Cerebellar cortex (tissue), 1 donor: ENCODE data around the gene CSGALNACT2.

ENCODE experiments used
- DNase-seq: peaks from one replicate; pipeline ENCODE4 v3.0.0-alpha.2; 2015; ENCODE audit warnings: low spot score

Gene CSGALNACT2

GRCh38 chr10:43112608-43112961 lies 25.7 kb upstream of the CSGALNACT2 start:
- DNase-seq, result no peak

- DNase-seq, result no peak
Observed at GRCh38 chr10:43113201-43114087, 24.8 kb upstream of the CSGALNACT2 start.

DNA sequence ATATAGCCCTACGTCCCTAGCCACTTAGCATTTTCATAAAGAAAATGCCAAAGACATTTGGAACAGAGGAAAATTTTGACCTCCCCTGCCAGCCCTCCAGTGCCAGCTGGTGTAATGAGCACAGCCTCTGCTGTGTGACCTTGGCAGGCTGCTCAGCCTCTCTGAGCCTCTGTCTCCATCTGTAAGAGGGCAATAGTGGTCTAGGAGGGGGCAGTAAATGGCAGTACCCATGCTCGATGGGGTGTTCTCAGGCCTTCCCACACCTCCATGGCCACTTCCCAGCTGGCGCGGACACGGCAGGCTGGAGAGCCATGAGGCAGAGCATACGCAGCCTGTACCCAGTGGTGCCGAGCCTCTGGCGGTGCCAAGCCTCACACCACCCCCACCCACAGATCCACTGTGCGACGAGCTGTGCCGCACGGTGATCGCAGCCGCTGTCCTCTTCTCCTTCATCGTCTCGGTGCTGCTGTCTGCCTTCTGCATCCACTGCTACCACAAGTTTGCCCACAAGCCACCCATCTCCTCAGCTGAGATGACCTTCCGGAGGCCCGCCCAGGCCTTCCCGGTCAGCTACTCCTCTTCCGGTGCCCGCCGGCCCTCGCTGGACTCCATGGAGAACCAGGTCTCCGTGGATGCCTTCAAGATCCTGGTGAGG lies 24.0 kb upstream of the CSGALNACT2 start:
- DNase-seq, result no peak

DNA sequence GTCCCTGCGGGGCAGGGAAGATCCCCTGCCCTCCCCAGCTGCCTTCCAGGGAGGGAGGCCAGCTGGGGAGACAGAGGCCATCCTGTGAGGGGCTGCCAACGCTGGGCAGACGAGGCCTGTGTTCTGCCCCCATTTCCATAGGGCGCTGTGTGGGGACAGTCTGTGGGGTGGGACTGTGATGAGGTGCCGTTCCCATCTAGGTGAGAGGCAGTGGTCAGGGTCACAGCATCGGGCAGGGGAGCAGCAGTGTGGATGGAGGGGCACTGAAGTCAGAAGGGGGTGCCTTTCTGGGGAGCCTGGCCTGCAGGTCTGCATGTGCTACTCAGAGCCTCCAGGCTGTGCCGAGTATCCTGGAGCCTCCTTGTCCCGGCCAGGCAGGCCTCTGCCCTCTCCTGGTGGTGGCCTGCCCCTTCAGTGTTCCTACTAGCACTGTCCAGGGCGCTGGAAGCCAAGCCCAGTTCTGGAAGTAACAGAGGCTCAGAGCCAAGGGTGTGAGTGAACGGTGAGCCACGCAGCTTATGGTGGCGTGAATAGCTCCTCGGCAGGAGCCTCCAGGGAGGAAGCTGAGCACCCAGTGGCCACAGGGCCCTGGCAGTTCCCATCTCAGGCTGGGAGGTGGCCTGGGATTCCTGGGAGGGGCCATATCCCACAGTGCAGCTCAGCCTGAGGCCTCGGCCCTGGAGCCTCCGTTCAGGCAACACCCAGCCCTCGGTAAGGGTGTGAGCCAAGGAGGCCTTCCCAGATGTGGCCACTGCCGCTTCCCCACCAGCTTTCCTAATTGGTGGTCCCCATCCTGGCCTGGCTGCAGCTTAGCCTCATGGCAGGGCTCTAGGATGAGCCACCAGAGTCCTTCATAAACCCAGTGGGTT lies 23.3 kb upstream of the CSGALNACT2 start:
- DNase-seq, result no peak

- no peak for DNase-seq
Observed at GRCh38 chr10:43115881-43116595, 22.2 kb upstream of the CSGALNACT2 start.

DNA sequence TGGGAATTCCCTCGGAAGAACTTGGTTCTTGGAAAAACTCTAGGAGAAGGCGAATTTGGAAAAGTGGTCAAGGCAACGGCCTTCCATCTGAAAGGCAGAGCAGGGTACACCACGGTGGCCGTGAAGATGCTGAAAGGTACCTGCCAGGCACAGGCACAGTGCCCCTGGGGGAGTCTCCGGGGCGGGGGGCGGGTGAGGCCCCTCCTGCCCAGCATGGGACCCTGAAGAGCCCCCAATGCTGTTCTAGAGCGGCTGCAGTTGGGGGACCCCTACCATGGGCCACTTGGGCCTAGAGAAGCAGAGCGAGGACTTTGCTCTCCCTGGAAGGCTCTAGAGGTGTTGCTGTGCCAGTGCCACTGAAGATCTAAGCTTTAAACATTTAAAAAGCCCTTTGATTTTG lies 21.6 kb upstream of the CSGALNACT2 start:
- no peak for DNase-seq

GRCh38 chr10:43117031-43117776 lies 21.0 kb upstream of the CSGALNACT2 start:
- DNase-seq, result no peak

DNA sequence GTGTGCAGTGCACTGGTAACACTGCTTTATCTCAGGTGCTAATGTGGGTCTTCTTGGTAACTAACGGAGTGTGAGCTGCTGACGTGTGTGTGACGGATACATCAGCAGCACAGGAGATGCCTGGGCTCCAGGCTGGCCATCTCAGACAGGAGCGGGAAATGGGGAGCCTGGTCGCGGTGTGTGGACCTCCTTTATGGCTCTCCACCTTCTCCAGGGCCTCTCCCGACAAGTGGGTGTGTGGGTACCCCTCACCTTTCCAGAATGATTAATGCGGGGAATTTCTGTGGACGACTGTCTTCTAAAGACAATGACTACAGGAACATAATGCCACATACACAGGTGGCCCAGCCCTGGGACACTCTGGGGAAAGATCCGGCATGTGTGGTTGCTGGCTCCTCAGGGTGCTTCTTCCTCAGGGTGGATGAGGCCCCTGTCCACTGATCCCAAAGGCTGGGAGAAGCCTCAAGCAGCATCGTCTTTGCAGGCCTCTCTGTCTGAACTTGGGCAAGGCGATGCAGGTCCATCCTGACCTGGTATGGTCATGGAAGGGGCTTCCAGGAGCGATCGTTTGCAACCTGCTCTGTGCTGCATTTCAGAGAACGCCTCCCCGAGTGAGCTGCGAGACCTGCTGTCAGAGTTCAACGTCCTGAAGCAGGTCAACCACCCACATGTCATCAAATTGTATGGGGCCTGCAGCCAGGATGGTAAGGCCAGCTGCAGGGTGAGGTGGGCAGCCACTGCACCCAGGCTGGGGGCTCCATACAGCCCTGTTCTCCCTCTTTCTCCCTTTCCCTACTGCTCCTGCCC lies 20.3 kb upstream of the CSGALNACT2 start:
- no peak for DNase-seq

GRCh38 chr10:43118631-43119415 lies 19.4 kb upstream of the CSGALNACT2 start:
- no peak for DNase-seq

DNA sequence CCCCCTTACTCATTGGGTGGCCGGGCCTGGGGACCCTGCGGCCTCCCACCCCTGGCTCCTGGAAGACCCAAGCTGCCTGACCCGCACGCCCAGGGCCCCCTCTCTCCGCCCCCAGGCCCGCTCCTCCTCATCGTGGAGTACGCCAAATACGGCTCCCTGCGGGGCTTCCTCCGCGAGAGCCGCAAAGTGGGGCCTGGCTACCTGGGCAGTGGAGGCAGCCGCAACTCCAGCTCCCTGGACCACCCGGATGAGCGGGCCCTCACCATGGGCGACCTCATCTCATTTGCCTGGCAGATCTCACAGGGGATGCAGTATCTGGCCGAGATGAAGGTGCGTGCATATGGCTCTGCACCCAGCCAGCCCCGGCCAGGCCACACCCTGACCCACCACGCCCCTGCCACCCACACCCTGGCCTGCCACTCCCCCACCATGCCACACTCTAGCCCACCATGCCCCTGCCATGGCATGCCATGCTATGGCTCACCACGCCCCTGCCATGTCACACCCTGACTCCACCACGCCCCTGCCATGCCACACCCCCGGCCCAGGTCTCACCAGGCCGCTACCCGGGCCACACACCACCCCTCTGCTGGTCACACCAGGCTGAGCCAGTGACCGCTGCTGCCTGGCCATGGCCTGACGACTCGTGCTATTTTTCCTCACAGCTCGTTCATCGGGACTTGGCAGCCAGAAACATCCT lies 18.7 kb upstream of the CSGALNACT2 start:
- no peak for DNase-seq

GRCh38 chr10:43120116-43120928 lies 17.9 kb upstream of the CSGALNACT2 start:
- DNase-seq, result no peak

- no peak for DNase-seq
Observed at GRCh38 chr10:43120929-43121314, 17.3 kb upstream of the CSGALNACT2 start.

GRCh38 chr10:43121444-43121843 lies 16.8 kb upstream of the CSGALNACT2 start:
- no peak for DNase-seq

DNA sequence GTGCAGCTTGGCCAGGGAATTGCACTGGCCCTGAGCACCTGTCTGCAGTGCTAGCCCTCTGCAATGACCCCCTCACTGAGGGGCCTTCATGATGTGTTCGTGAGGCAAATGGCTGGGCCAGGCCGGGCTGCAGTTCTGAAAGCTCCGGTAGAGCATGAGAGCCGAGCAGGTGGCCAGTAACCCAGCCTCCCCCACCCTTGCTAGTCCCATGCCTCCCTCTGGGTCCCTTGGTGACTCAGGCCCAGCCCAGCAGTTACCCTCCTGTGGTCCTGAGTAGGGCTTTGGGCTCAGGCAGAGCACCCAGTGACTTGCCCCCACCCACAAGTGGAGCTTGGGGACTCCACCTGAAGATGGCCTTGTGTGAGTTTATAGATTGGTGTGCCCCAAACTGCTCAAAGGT lies 16.1 kb upstream of the CSGALNACT2 start:
- DNase-seq, result no peak

- DNase-seq, result no peak
Observed at GRCh38 chr10:43122826-43123225, 15.4 kb upstream of the CSGALNACT2 start.

- DNase-seq, result no peak
Observed at GRCh38 chr10:43123361-43124093, 14.7 kb upstream of the CSGALNACT2 start.

- DNase-seq, result no peak
Observed at GRCh38 chr10:43124094-43124521, 14.1 kb upstream of the CSGALNACT2 start.
